Medulla oblongata (tissue), 1 donor: Measurements from ENCODE around the gene NOX5.

Source experiments
- DNase-seq: peaks from one replicate; pipeline ENCODE4 v3.0.0-alpha.2; 2015; ENCODE audit errors: extremely low spot score

The NOX5 gene

GRCh38 chr15:68990992-68991500 is 23.4 kb upstream of the NOX5 start:
- no peak for DNase-seq

- no peak for DNase-seq
Observed at GRCh38 chr15:68991723-68992122, 22.8 kb upstream of the NOX5 start.

DNA sequence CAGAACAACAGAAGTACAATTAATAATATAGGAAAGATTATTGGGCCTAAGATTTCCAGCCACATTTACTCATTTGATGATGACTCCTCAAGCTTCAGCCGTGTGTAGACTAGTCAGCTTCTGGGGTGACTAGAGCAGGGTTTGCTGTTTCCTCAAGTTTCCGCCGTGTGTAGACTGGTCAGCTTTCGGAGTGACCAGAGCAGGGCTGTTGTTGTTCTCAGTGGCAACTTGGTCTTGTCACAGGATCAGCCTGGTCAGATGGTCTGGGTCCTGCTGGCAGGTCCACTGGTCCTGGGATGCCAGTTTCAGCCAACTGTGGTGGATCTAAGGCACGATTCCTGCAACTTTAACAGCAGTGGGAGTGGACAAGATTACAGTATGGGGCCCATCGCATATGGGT is 21.8 kb upstream of the NOX5 start:
- DNase-seq, result no peak

- DNase-seq, result no peak
Observed at GRCh38 chr15:68993276-68993675, 21.2 kb upstream of the NOX5 start.

DNA sequence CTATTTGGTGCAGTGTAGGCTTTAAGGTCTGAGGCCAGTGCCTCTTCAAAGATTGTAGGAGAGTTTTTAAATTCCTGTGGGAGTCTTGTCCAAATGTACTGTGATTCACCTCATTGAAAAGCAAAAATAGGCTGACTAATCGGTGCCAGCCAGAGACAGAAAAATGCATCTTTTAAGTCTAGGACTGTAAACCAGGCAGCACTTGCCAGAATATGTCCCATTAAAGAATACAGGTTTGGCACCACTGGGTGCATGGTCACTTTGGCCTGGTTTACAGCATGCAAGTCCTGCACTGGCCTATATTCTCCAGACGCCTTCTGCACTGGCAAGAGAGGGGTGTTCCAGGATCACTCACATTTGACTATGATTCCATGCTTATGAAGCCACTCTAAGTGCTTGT is 20.3 kb upstream of the NOX5 start:
- no peak for DNase-seq

- DNase-seq, result no peak
Observed at GRCh38 chr15:68994981-68995761, 19.3 kb upstream of the NOX5 start.

DNA sequence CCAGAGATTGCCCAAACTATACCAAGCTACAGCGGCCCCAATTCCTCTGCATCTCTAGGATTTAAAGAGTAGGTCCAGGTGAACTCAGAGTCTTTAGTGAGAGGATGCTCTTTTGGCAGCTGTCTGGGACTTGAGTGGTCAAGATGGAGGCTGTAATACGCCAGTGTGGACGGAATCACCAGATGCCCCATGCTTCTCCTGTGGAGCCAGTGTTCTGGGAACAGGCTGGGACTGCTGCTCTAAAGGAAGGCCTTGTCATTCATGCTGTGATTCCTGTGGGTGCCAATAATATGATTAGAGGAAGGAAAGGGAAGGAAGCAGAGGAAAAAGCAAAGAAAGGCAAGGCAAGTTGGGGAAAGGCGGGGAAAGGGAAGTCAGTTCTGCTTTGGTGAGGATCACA is 17.4 kb upstream of the NOX5 start:
- DNase-seq, result no peak

GRCh38 chr15:68997930-68998777 is 16.3 kb upstream of the NOX5 start:
- DNase-seq, result no peak

DNA sequence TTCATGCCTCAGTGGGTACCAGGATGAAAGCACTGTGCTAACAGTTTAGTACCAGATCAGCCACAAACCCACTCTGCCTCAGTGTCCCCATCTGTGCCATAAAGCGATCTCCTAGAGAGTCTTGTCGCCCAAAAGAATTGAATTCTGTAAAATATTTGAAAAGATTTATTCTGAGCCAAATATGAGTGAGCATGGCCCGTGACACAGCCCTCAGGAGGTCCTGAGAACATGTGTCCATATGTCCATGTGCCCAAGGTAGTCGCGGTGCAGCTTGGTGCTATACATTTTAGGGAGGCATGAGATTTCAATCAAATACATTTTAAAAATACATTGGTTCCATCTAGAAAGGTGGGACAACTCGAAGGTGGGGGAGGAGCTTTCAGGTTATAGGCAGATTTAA is 15.4 kb upstream of the NOX5 start:
- no peak for DNase-seq

- no peak for DNase-seq
Observed at GRCh38 chr15:69000091-69000490, 14.4 kb upstream of the NOX5 start.

DNA sequence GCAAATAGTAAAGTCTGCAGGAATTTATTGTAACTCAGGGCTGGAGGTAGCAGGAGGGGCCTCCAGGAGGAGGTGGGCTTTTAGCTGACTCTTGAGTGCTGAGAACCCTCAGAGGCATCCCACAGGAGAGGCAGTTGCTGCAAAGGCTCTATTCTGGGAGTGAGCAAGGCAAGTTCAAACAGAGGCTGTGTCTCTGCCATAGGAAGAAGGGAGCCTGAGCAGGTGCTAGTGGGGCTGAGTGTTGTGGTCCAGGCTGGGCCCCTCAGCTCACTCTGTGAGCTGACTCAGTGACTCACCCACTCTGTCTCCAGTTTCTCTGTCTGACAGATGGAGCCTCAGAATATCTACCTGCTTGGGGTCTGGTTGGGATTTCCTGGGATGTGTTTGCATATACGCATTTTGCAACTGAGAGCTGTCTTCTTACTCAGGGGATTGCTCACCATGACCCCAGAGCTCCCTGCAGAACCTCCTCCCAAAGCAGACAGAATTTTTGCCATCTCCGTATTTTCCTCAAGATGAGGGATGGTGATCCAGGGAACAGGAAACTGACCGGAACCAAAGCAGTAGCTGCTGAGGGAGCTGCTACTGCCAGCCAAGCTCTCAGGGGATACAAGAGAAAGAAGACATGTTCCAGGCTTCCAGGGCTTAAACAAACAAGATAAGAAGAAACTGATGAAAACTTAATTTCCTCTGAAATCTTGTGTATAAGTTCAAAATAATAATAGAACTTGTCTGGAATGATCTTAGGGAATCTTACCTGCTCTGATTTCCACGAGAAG is 13.6 kb upstream of the NOX5 start:
- DNase-seq, result no peak

DNA sequence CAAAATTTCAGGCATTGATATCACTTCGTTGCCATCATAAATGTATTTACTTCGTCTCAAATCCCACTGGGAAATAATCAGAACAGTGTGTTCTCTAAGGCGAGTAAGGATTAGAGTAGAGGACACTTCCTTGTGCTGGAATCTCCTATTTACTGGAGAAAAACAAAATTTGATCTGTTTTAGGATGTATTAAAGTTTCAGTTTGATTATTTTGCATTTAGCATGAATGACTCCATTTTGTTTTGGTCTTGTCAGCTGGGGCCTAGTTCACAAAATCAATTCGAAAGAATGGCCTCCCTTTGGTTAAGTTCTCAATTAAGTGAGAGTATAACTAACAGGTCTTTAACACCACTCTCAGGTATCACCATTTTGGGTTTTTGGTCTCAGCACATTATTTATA is 11.7 kb upstream of the NOX5 start:
- no peak for DNase-seq

DNA sequence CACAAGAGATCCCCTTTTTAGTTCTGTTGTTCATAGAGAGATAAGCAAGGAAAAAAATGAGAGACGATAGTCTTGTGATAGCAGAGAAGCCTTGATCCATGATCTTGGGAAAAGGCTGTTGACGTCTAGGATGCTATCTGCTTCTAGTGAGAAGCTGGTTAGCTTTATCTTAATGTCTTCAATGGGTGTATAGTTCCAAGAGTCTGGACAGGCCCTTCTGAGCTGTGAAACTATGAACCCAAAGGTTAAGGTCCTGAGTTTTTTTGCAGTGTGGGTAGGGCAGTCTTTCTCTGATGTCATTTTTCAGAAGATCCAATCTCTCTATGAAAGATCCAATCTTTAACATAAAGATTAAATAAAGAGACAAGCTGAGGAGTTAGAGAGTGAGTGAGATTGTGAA is 10.5 kb upstream of the NOX5 start:
- no peak for DNase-seq

GRCh38 chr15:69008056-69008455 is 6.4 kb upstream of the NOX5 start:
- DNase-seq, result no peak

GRCh38 chr15:69009341-69009740 is 5.2 kb upstream of the NOX5 start:
- no peak for DNase-seq

DNA sequence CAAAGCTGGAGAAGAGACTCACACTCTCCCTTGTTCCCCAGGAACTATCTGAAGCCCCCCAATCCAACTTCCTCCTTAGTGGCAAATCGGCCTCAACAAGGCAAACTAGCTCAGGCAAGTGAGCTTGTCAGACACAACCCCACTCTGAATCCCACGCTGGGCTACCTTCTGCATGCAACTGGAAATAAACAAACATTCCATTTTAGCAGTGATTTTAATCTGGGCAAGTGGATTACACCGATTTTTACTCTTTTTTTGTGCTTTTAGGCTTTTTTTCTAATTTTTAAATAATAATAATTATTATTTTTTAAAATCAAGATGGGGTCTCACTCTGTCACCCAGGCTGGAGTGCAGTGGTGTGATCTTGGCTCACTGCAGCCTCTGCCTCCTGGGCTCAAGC is 2.9 kb upstream of the NOX5 start:
- no peak for DNase-seq

- no peak for DNase-seq
Observed at GRCh38 chr15:69012761-69013364, 1.6 kb upstream of the NOX5 start.

DNA sequence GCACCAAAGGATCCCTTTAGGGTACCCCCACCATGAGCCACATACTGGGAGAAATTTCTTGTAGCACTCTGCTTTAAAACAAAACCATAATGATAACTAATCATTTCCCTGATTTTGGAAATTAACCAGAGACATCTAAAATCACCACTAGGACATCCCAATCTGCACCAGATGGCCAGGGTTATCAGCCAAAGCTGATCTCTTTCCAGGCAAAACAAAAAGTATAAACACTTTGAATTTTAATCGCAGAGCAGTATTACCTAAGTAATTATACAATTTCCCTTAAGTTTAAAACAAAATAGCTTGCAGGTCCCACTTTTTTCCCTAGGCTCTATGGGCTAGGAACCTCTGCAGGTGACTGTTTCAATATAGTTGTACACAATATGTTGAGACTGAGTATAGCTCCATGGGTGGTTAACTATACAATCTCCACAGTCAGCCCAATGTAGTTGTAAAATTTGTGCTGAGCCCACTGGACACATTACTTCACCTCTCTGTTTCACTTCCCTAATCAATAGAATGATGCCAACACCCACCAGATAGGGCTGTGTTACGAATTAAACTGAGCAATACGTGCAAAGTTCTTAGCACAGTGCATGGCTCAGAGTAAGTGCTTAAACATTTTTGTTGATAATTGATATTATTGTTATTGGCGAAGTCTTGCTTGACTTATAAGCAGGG is 629 bp upstream of the NOX5 start:
- no peak for DNase-seq

GRCh38 chr15:69015591-69015990 is 1.1 kb downstream of the NOX5 start:
- no peak for DNase-seq

DNA sequence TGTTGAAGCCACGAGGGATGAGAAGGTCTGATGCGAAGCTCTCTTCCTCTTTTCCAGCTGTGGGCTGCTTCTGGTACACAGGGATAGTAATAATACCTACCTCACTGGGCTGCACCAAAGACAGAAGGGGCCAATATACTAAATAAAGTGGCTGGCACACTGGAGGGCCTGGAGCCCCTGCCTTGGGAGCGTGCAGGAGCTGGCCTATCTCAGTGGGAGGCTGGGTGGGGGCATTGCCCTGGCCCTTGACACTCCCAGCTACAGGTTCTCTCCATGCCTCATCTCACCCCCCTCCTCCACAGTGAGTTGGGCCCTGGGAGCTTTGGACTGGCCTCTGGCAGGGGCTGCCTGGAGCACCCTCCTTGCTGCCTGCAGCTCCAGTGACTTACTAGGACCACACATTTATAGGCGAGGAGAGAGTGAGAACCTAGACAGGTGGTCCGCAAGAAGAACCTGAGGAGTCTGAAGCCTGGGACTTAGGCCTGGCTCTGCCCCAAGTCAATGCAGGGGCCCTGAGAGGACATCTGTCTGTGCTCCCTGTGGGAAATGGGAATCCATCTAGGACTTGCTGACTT is 1.6 kb downstream of the NOX5 start:
- DNase-seq, result no peak

- DNase-seq, result no peak
Observed at GRCh38 chr15:69017978-69018377, 3.5 kb downstream of the NOX5 start.
